GM18873 (cell line): ENCODE data around the gene CTRL.

Experiments used
- ATAC-seq: cut with Tn5 transposase; IDR thresholded peaks from one replicate; pipeline ENCODE4 v1.9.1; 2021; ENCODE audit warnings: mild to moderate bottlenecking, moderate library complexity, moderate number of reproducible peaks; ENCODE audit not compliant: unreplicated experiment, low FRiP score

CTRL gene

GRCh38 chr16:67963662-67964321 lies 32.1 kb upstream of the CTRL start:
- no peak for ATAC-seq

- no peak for ATAC-seq
Measured at GRCh38 chr16:67963292-67963661, 31.6 kb upstream of the CTRL start.

GRCh38 chr16:67962135-67962534 lies 30.5 kb upstream of the CTRL start:
- no peak for ATAC-seq

GRCh38 chr16:67961551-67961957 lies 29.9 kb upstream of the CTRL start:
- ATAC-seq = no peak

- ATAC-seq = no peak
Measured at GRCh38 chr16:67959536-67960329, 28.1 kb upstream of the CTRL start.

GRCh38 chr16:67957622-67958021 lies 26.0 kb upstream of the CTRL start:
- no peak for ATAC-seq

- ATAC-seq = no peak
Measured at GRCh38 chr16:67954421-67955196, 22.9 kb upstream of the CTRL start.

- ATAC-seq = no peak
Measured at GRCh38 chr16:67953641-67954375, 22.1 kb upstream of the CTRL start.

GRCh38 chr16:67951485-67951884 lies 19.8 kb upstream of the CTRL start:
- no peak for ATAC-seq

- no peak for ATAC-seq
Measured at GRCh38 chr16:67950335-67950843, 18.7 kb upstream of the CTRL start.

- ATAC-seq = no peak
Measured at GRCh38 chr16:67949645-67950044, 18.0 kb upstream of the CTRL start.

GRCh38 chr16:67948015-67948414 lies 16.4 kb upstream of the CTRL start:
- no peak for ATAC-seq

GRCh38 chr16:67946966-67947558 lies 15.4 kb upstream of the CTRL start:
- no peak for ATAC-seq

GRCh38 chr16:67946128-67946569 lies 14.5 kb upstream of the CTRL start:
- no peak for ATAC-seq

GRCh38 chr16:67945392-67945933 lies 13.8 kb upstream of the CTRL start:
- ATAC-seq = no peak

GRCh38 chr16:67944690-67945391 lies 13.2 kb upstream of the CTRL start:
- no peak for ATAC-seq

GRCh38 chr16:67943619-67944504 lies 12.2 kb upstream of the CTRL start, which contains the start of gene LCAT:
Gene LCAT, minus strand, starts transcription at chr16:67944120. Its CDS starts 19 bp downstream, at chr16:67944101.
- no peak for ATAC-seq

GRCh38 chr16:67943256-67943618 lies 11.6 kb upstream of the CTRL start:
- no peak for ATAC-seq
